HK-2 (cell line): ENCODE measurements around the gene TXN.
"Not testable (repeated sequence)": the region's sequence is repeated elsewhere in the genome, so short reads cannot be mapped to it uniquely, and the experiment has no call there.

Source experiments
- DNase-seq: peaks from one replicate; pipeline ENCODE4 v3.0.0-alpha.2; 2018; ENCODE audit not compliant: unreplicated experiment

The TXN gene

DNA sequence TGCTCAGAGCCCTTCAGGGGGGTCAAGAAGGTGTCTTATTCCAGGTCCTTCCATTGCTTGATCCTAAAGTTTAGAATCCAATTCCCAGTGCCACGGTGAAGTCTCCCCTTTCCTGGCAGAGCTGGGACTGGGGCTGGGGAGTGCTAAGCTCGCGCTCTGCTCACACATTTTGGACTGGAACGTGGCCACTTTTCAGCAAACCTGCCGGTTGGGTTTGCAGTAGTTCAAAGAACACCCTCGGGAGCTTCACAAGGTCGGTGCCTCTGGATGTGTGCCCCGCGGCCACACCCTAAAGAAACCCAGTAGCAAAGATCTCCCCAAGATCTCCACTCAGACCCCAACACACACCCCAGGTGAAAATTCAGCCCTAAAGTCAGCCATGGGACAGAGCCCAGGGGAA lies 48.3 kb downstream of the TXN start, which contains the start of gene C9orf152:
Gene C9orf152, minus strand, starts transcription at position 129 of the 400 bp plus-strand sequence. CDS start 580 bp downstream, outside the sequence.
- no peak for DNase-seq

DNA sequence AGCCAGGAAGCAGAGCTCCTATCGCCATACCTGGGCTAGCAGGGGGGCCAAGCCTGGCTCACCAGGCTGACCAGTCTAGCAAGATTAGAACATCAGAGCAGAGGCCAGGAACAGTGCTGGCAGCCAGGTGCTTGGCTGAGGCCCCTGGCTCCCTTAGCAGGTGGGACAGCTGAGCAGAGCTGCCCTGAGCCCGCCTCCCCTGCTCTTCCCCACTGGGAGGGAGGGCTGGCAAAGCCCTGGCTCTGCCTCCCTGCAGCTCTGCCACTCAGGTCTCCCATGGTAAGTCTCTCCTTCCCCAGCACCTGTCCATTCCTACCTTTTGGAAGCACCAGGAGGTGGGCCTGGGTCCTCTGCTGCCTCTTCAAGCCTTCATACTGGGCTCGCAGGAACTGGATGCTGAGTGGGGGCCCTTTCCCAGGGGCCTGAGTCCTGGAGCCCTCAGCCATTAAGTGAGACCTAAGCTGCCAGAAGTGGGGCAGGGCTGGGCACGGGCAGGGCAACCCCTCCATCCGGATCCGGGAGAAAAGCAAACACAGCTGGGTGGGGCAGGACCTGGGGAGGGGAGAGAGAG lies 49.2 kb downstream of the TXN start:
- no peak for DNase-seq

DNA sequence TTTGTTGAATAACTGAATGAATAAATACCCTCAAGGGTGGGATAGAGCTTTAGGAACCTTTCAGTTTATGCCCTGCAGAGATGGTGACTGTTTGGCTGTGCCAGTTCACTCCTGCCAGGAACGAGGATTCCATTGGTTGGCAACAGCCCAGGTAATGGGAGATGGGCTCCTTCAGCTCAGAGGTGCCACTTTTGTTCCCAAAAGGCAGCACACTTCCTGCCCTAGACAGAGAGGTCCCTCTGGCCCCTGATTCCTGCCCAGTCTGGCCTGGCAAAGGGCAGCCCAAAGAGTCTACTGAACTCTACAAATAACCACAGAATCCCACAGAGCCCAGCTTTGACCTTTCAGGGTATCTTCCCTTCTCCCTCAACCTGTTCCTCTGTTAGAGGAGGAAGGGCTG lies 49.9 kb downstream of the TXN start:
- no peak for DNase-seq

DNA sequence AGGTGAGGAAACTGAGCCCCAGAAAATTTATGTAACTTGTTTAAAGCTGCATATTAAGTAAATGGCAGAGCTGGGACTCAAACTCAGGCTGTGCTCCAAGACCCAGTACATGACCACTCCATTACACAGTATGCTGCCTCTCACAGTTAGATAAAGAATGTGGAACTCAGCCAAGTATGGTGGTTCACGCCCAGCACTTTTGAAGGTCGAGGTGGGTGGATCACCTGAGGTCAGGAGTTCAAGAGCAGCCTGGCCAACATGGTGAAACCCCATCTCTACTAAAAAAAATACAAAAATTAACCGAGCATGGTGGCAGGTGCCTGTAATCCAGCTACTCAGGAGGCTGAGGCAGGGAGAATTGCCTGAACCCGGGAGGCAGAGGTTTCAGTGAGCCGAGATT lies 50.7 kb downstream of the TXN start:
- DNase-seq, result not testable (repeated sequence)

DNA sequence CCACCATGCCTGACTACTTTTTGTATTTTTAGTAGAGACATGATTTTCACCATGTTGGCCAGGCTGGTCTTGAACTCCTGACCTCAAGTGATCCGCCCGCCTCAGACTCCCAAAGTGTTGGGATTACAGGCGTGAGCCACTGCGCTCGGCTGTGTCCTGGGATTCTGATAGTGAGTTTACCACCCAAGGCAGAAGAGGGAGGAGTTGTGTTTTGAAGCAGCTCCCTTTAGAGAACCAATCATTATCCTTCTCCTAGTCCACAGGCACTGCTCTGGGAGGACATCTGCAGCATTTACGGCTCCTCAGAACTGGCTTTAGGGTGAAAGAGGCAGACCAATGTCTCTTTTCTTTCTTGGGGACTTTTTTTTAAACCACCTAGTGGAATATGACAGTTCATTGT lies 54.1 kb downstream of the TXN start:
- no peak for DNase-seq

DNA sequence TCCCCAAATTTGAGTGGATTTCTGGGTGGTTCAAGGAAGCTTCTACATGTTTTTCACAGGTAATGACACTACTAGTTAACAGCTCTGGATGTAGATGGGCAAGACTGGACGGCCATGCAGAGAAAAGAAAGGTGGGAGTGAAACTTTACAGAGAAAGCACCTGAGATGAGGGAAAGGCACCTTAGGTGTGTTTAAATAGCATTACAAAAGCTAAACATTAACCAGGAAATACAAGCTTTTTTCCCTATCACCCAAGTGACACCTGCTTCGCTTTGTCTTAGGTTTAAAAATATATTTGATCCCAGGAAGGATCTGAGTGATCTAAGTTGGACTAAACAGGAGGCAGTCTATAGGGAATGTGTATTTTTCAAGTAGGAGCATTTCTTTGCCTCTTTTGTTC lies 56.7 kb downstream of the TXN start:
- DNase-seq, result no peak

DNA sequence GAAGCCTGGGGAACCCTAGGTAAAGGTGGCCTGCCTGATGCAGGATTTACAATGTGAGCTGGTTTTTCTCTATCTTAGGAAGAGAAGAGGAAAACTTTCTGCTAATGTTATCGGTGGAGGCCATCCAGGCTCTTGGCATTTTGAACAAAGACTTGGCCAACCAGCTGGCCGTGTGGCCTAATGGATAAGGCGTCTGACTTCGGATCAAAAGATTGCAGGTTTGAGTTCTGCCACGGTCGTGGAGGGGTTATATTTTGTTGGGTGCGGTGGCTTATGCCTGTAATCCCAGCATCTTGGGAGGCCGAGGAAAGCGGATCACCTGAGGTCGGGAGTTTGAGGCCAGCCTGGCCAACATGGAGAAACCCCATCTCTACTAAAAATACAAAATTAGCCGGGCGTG lies 58.0 kb downstream of the TXN start:
- DNase-seq, result no peak

DNA sequence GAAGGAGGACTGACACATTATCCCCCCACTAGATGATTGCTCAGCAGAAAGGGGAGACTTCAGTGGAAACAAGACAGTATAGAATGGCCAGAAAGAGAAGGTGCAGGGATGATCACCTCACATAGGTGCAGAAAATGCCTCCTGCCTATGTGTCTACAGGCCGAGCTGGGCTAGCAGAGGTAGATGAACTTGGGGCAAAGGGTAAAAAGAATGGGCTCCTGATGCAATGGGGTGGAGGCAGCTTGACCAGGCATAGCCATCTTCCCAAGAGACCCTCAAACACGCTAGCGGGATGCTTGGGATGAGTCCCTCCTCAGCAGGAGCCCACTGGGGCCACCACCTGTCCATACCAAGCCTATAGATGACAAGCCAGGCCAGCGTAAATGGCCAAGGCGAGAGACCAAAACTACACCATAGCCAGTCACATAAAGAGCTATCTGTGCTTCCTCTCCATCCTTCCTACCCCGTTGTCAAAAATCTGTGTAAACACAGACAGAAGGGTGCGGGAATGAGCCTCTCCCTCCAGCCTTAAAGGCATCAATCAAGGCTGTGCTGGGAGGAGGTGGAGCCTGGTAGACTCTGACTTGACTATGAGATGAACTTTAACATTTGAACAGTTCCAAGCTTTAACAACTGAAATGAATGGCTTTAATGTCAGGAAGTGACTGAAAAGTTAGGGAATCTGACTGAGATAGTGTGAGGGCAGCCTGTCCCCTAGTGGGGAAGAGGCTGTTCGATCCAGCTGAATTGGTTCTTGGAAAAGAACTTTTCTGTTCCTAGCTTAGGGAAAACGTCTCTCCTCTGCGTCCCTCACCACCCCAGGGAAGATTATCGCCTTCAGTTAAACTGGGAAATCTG lies 58.7 kb downstream of the TXN start:
- no peak for DNase-seq

DNA sequence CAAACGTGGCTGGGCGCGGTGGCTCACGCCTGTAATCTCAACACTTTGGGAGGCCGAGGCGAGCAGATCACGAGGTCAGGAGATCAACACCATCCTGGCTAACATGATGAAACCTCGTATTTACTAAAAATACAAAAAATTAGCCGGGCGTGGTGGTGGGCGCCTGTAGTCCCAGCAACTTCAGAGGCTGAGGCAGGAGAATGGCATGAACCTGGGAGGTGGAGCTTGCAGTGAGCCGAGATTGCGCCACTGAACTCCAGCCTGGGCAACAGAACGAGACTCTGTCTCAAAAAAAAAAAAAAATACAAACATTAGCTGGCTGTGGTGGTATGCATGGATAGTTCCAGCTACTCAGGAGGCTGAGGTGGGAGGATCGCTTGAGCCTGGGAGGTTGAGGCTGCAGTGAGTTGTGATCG lies 60.2 kb downstream of the TXN start:
- not testable (repeated sequence) for DNase-seq
